Testis (tissue), 3 donors: Measurements from ENCODE around the gene RUBCN. TPM values are rescaled to one million over a fixed set of nuclear protein-coding genes. Genes with fewer than 3 reads are reported as not detected.
A peak's percentile ranks its signal among the peaks of the same experiment; 100 is the strongest.

ENCODE experiments used
- DNase-seq: peaks from one replicate; pipeline ENCODE4 v3.0.0-alpha.2; 2019
- H3K27ac ChIP-seq, 2 donors: fragments of 200-600 bp; sonication (generic); one replicate each; pipeline ENCODE4 v1.5.1; 2019
- H3K27me3 ChIP-seq: fragments of 200-600 bp; sonication (generic); one replicate; pipeline ENCODE4 v1.5.1; 2019
- H3K36me3 ChIP-seq: fragments of 200-600 bp; sonication (generic); one replicate; pipeline ENCODE4 v1.5.1; 2017; ENCODE audit warnings: low read depth; ENCODE audit errors: missing control alignments
- H3K4me1 ChIP-seq: fragments of 200-600 bp; sonication (generic); one replicate; pipeline ENCODE4 v1.5.1; 2019
- H3K4me3 ChIP-seq, 2 donors: fragments of 200-600 bp; sonication (generic); one replicate each; pipeline ENCODE4 v1.5.1; 2017 to 2019
- H3K9me3 ChIP-seq: fragments of 200-600 bp; sonication (generic); one replicate; pipeline ENCODE4 v1.5.1; 2017
- CTCF ChIP-seq, 3 experiments: fragments of 450-650 bp in 2 of 3; fragments of 200-600 bp in 1 of 3; sonication (generic) in 1 of 3; IDR thresholded peaks; one replicate each; pipeline ENCODE4 v1.5.1; 2016 to 2019; ENCODE audit warnings: antibody characterized with exemption in 3 of 3, mild to moderate bottlenecking in 2 of 3, moderate library complexity in 1 of 3
- POLR2A ChIP-seq: fragments of 450-650 bp; IDR thresholded peaks from one replicate; pipeline ENCODE4 v1.6.1; 2017; ENCODE audit warnings: antibody characterized with exemption, mild to moderate bottlenecking, moderate library complexity
- WGBS, 2 donors: methylation state at CpG; one replicate each; pipeline ENCODE4 v1.1.5; 2018; 5-methylcytosine and 5-hydroxymethylcytosine counted together
- intact Hi-C: fragments of 100-400 bp; cut with DNase I; formaldehyde crosslinking; loops from one replicate; pipeline ENCODE4 v1.15.1; 2023; ENCODE audit warnings: low total_unique reads
- polyA plus RNA-seq: library from polyadenylated mRNA; stranded (reverse); fragments of 350-450 nt; fragmentation: Illumina TruSeq; extraction: RNeasy Lipid Tissue Mini Kit (QIAGEN cat#74804); gene quantifications from one replicate; pipeline ENCODE4 v1.2.3, GENCODE V29; 2014; ENCODE audit warnings: low read depth, low replicate concordance; ENCODE audit not compliant: insufficient read depth
- total RNA-seq, 2 donors: library from RNA; depleted of rRNA; stranded (reverse); fragments of >200 nt; gene quantifications; one replicate each; pipeline ENCODE4 v1.2.3, GENCODE V29; 2016

RUBCN gene
- total and polyA plus RNA-seq, 3 donors from 2014 or later: 44.0 to 159 (median 150) TPM

- peak overlapping the region; percentile 84 to 95 for H3K4me3 ChIP-seq
- WGBS, 2 donors: 0 to 1% methylated on average over 10 to 18 of the region's 18 CpGs
- intact Hi-C loops: no loop called here
- TF ChIP-seq CTCF (IDR thresholded peaks at IDR 0.05): no peak
- no peak for TF ChIP-seq POLR2A
- peaks cover 14% of the 10 kb centered on the region for H3K4me1 ChIP-seq
- no peaks in the 10 kb centered on the region for H3K27me3 ChIP-seq
- no peaks in the 10 kb centered on the region for H3K36me3 ChIP-seq
- peak; percentile 71 for DNase-seq
- H3K27ac ChIP-seq: peak overlapping the region; percentile 98
- H3K9me3 ChIP-seq: no peaks in the 10 kb centered on the region
Observed at GRCh38 chr3:197749315-197749600, 12.6 kb upstream of the RUBCN start.

GRCh38 chr3:197748597-197749314, 12.1 kb upstream of the RUBCN start:
- Histone ChIP-seq H3K9me3 (no peaks in the 10 kb centered on the region), H3K27ac (peak overlapping the region; percentile 98), H3K4me3 (peak overlapping the region; percentile 84 to 95), H3K27me3 (no peaks in the 10 kb centered on the region), H3K36me3 (no peaks in the 10 kb centered on the region), H3K4me1 (peaks cover 14% of the 10 kb centered on the region)
- intact Hi-C loops: no loop called here
- no peak for DNase-seq
- TF ChIP-seq CTCF (IDR thresholded peaks at IDR 0.05) (no peak), POLR2A (no peak)
- 16 to 20% methylated on average over 12 of the region's 12 CpGs for WGBS, 2 donors

GRCh38 chr3:197746801-197747237, 10.1 kb upstream of the RUBCN start:
- DNase-seq: no peak
- Histone ChIP-seq H3K9me3 (no peaks in the 10 kb centered on the region), H3K27me3 (no peaks in the 10 kb centered on the region), H3K4me3 (no peak overlapping the region), H3K4me1 (peaks cover 10% of the 10 kb centered on the region), H3K36me3 (no peaks in the 10 kb centered on the region), H3K27ac (peak overlapping the region; percentile 31 to 42)
- 44 to 77% methylated on average over 4 of the region's 4 CpGs for WGBS, 2 donors
- intact Hi-C loops: no loop called here
- TF ChIP-seq CTCF (IDR thresholded peaks at IDR 0.05) (no peak), POLR2A (no peak)

GRCh38 chr3:197746209-197746608, 9.5 kb upstream of the RUBCN start:
- WGBS, 2 donors: 44 to 49% methylated on average over 3 of the region's 3 CpGs
- intact Hi-C loops: no loop called here
- Histone ChIP-seq H3K4me1 (peaks cover 8% of the 10 kb centered on the region), H3K27ac (peak overlapping the region; percentile 6 to 42), H3K9me3 (no peaks in the 10 kb centered on the region), H3K4me3 (no peak overlapping the region), H3K36me3 (no peaks in the 10 kb centered on the region), H3K27me3 (no peaks in the 10 kb centered on the region)
- TF ChIP-seq POLR2A (no peak), CTCF (IDR thresholded peaks at IDR 0.05) (no peak)
- peak; percentile 29 for DNase-seq

- Histone ChIP-seq H3K27me3 (no peaks in the 10 kb centered on the region), H3K9me3 (no peaks in the 10 kb centered on the region), H3K4me3 (no peak overlapping the region), H3K4me1 (peaks cover 8% of the 10 kb centered on the region), H3K36me3 (no peaks in the 10 kb centered on the region), H3K27ac (no peak overlapping the region)
- DNase-seq: no peak
- no peak for TF ChIP-seq CTCF (IDR thresholded peaks at IDR 0.05)
- no peak for TF ChIP-seq POLR2A
- intact Hi-C loops: no loop called here
- WGBS, 2 donors: 88 to 92% methylated on average over 2 to 3 of the region's 3 CpGs
Observed at GRCh38 chr3:197742787-197743186, 6.1 kb upstream of the RUBCN start.
